H1 (cell line): Measurements from ENCODE around the gene CCDC18. TPM values are rescaled to one million over a fixed set of nuclear protein-coding genes. Genes with fewer than 3 reads are reported as not detected.

ENCODE experiments used
- CBX5 ChIP-seq: fragments of 300-800, 300-1000 bp; sonication (generic); IDR thresholded peaks from 2 replicates; pipeline ENCODE4 v1.7.1; 2016; ENCODE audit warnings: antibody characterized with exemption, low read length, low read depth
- EGR1 ChIP-seq: IDR thresholded peaks from 2 replicates; pipeline ENCODE4 v1.6.1; 2011; ENCODE audit warnings: low read depth, low read length, borderline replicate concordance
- FOSL1 ChIP-seq: IDR thresholded peaks from 2 replicates; pipeline ENCODE4 v1.6.1; 2011; ENCODE audit warnings: mild to moderate bottlenecking, low read depth, low read length, moderate library complexity; ENCODE audit not compliant: insufficient read depth
- HDAC2 ChIP-seq, 2 experiments: fragments of 300-600 bp in 1 of 2; sonication (generic) in 1 of 2; IDR thresholded peaks; 2 replicates each; pipeline ENCODE4 v1.6.1; 2011 to 2012; ENCODE audit warnings: low read depth in 2 of 2, low read length in 2 of 2, mild to moderate bottlenecking in 2 of 2, moderate library complexity in 2 of 2, borderline replicate concordance in 1 of 2, inconsistent platforms in 1 of 2
- PHF8 ChIP-seq: fragments of 200-600 bp; sonication (generic); conservative IDR thresholded peaks from 2 replicates; pipeline ENCODE4 v1.7.1; 2012; ENCODE audit warnings: low read depth, mild to moderate bottlenecking, inconsistent platforms, low read length, moderate library complexity
- RAD21 ChIP-seq, 2 experiments: IDR thresholded peaks in 1 of 2; conservative IDR thresholded peaks in 1 of 2; 2 replicates each; pipeline ENCODE4 v1.6.1; 2011; ENCODE audit warnings: low read depth in 2 of 2, low read length in 2 of 2, improper control_type of control experiment in 1 of 2, inconsistent platforms in 1 of 2, mild to moderate bottlenecking in 1 of 2, moderate library complexity in 1 of 2
- TEAD4 ChIP-seq: IDR thresholded peaks from 2 replicates; pipeline ENCODE4 v1.6.1; 2012; ENCODE audit warnings: low read depth, low read length, inconsistent platforms, mixed read lengths
- polyA plus RNA-seq, 7 experiments: library from polyadenylated mRNA; depleted of rRNA in 3 of 7; stranded (reverse) in 5 of 7; unstranded in 2 of 7; fragments of >200 nt in 5 of 7; fragments of 200-250 nt in 2 of 7; gene quantifications; 1 replicate in 5 of 7; 2 replicates in 1 of 7; 4 replicates in 1 of 7; pipeline versions ENCODE4 v1.2.1 to v1.2.3, GENCODE V29; 2011 to 2013; ENCODE audit warnings: missing spikeins in 2 of 7, mixed read lengths in 2 of 7
- total RNA-seq: library from RNA; stranded (reverse); fragmentation: NEBNext Ultra II Directional; extraction: Animal tissue kit (Norgen Biotek cat#: 25700); gene quantifications from 2 replicates; pipeline ENCODE4 v1.2.1, GENCODE V29; 2021

The CCDC18 gene
- total and polyA plus RNA-seq, 2 of the 8 experiments (the other 6 are each of a cell fraction or from before 2014, with no cell fraction given): 3.0 to 21.2 TPM

DNA sequence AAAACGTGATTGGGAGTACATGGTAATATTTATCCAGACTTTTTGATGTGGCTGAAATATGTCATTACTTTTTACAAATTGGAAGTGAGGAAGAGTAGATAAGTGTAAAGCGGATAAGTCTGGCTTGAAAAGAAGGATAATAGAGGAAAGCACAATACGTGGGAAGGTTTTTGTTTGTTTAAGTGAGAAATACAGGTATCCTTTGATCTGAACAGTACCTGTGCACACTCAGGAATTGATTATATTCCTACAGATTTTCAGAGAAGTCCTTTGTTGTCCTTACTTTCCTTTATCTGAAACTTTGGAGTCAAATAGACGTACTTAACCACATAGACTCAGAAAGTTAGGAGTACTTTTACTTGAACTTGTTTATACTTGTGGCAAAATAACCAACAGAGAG is 20.2 kb downstream of the CCDC18 start (continued):
- TF ChIP-seq EGR1: no peak
- no peak for TF ChIP-seq TEAD4
- no peak for TF ChIP-seq PHF8
- TF ChIP-seq FOSL1: no peak
- TF ChIP-seq HDAC2 (IDR thresholded peaks at IDR 0.05; ENCODE audit: borderline replicate concordance in 1 of 2, low read depth in 2 of 2, low read length in 2 of 2): no peak
- no peak for TF ChIP-seq CBX5
- TF ChIP-seq RAD21 (IDR thresholded peaks at IDR 0.05 in 1 of 2, conservative IDR thresholded peaks at IDR 0.05 in 1 of 2; ENCODE audit: low read depth in 2 of 2, low read length in 2 of 2): no peak
